GM18502 (cell line): ENCODE data around the gene ANKS3.

ENCODE experiments used
- ATAC-seq: cut with Tn5 transposase; IDR thresholded peaks from one replicate; pipeline ENCODE4 v1.9.1; 2021; ENCODE audit warnings: mild to moderate bottlenecking; ENCODE audit not compliant: unreplicated experiment, poor library complexity

ANKS3 gene

DNA sequence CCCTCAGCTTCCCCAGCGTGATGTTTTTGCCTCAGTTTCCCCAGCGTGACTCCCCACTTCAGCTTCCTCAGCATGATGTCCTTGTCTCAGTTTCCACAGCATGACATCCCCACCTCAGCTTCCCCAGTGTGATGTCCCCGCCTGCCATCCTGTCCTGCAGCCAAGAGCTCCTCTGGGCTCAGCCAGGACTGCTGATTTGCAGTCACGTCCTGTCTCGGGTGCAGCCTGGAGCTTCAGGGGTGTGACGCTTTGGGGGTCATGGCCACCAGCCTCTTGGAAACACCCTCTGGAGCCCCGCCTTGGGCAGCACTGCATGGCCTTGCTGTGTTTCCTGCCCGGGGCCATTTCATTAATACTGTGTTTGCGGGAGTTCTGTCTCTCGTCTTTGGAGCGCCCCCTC lies 57.2 kb downstream of the ANKS3 start:
- no peak for ATAC-seq

GRCh38 chr16:4675864-4676786 lies 57.9 kb downstream of the ANKS3 start:
- no peak for ATAC-seq

GRCh38 chr16:4674926-4675530 lies 59.0 kb downstream of the ANKS3 start:
- no peak for ATAC-seq

DNA sequence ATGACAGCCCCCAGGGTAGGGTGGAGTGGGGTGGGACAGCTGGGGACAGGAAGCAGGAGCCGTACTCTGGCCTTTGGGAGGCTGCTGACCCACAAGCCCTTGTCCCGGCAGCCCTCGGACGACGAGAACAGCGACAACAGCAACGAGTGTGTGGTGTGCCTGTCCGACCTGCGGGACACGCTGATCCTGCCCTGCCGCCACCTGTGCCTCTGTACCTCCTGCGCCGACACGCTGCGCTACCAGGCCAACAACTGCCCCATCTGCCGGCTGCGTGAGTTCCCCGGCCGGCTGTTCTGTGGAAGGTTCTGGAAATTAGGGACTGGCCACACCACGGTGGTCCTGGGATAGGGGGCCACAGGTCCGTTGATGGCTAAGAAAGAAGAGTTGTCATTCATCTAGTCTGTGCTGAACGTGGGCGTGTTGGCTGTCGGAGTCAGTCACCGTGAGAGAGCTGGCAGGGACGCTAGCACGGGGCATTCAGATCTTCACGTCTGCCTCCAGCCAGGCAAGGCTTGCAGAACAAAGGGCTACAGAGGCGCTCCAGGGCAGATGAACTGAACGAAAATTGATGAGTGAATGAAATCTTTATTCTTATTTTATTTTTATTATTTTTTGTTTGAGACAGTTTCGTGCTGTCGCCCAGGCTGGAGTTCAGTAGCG lies 60.6 kb downstream of the ANKS3 start:
- ATAC-seq, result no peak

GRCh38 chr16:4668313-4668960 lies 65.6 kb downstream of the ANKS3 start:
- ATAC-seq, result no peak

GRCh38 chr16:4667203-4667963 lies 66.7 kb downstream of the ANKS3 start:
- no peak for ATAC-seq

DNA sequence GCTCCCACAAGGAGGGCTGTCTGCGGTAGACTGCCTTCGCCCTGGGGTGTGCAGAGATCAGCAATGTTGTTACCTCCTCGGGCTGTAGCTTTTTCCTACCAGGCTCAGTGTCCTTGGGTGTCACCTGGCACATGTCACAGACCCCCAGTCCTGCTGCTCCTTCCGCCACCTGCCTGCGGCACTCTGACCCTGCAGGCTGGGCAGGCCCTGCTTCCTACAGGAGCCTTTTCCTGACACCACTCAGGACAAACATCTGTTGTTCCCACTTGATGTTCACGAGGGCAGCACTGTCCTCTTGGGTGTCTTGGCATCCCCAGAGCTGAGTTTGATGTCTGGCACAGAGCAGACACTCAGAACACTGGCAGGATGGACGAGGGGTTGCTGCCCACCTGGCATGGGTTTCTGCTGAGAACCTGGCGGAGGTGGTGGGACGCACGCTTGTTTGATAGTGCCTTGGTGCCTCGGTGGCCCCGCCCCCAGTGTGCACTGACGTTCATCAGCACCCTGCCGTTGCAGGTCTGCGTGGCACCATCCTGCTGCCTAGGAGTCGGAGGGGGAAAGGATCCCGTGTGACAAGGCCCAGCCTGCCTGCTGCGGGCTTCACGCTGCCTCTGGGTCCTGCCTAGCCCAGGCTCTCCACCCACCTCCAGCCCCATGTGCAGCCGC lies 67.4 kb downstream of the ANKS3 start:
- ATAC-seq, result no peak

- ATAC-seq, result peak; percentile 43
Observed at GRCh38 chr16:4664538-4665418, 69.3 kb downstream of the ANKS3 start.

DNA sequence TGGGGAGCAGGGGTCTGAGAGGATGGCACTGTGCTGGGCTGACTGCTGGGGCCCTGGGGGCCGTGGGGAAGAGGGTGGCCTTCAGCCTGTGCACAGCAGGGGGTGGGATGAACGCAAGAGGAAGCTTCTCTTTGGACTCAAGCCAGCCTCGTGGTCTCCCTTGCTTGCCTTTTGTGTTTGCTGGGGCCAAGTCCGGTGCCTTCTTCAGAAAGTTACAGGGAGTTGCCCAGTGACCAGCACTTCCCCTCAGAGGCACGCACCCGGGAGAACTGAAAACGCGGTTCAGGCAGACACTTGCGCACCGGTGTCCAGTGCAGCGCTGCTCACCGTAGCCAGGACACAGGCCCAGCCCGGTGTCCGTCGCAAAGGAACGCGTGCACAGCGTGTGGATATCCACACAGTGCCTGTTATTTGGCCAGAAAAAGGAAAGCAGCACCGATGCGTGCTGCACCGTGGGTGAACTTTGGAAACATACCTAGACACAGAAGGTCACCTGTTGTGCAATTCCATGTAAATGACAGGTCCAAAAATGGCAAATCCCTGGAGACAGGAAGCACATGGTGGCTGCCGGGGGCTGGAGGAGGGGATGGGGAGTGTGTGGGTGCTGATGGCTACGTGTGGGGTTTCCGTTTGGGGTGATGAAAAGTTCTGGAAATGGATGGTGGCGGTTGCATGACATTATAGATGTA lies 70.2 kb downstream of the ANKS3 start:
- no peak for ATAC-seq

DNA sequence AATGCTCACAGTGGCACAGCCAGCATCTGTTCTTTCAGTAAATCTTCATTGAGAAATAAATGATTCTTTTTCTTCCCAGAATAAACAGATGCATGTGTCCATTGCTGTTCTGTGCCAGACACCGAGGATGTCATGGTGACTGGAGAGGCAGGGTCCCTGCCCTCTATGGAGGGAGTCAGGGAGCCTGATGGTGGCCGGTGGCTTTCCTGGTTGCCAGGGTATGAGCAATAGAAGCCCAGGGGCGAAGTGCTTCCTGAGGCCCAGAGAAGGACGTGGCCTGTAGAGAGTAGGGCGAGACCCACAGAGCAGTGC lies 70.7 kb downstream of the ANKS3 start:
- no peak for ATAC-seq

DNA sequence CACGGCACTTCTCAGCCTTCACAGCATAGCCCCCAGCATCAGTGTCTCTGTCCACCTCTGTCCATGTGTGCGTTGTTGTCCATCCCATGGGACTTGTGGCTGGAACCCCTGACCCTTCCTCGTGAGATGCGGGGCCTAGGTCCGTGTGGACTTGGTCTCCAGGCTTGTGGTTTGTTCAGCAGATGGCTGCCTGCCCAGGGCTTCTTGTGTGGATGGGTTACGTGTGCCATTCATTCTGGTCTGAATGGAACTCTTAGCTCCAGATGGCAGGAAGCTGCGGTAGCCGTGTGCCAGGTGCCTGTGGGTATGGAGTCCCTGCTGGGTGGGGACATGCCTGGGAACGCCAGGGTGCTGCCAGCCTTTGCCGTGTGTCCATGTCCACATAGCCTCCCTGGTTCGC lies 72.4 kb downstream of the ANKS3 start:
- ATAC-seq, result no peak

DNA sequence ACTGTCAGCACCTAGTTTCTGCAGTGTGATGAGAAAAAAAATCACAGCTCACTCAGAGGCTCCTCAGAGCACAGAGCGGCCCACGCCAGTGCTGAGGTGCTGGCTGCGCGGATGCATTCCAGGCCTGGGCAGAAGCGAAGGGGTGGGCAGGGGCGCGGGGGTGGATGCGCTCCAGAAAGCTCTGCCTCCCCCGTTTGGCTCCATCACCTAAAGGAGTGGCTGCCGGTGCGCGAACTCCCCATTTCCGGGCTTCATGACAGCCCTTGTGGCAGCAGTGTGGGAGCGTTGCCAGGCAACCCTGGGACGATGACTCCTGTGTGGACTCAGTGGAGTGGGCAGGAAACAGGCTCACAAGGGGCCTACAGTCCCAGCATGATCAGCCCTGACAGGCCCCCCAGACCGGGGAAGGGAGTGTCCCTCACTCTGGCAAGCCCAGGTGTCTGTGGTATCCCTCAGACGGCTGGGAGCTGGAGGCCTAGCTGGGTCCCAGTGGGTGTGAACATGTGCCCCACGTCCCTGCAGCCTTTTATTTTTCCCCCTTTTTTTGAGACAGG lies 73.5 kb downstream of the ANKS3 start:
- ATAC-seq, result peak; percentile 61

GRCh38 chr16:4659363-4660353 lies 74.4 kb downstream of the ANKS3 start:
- no peak for ATAC-seq

- ATAC-seq, result no peak
Observed at GRCh38 chr16:4656695-4657686, 77.1 kb downstream of the ANKS3 start.

DNA sequence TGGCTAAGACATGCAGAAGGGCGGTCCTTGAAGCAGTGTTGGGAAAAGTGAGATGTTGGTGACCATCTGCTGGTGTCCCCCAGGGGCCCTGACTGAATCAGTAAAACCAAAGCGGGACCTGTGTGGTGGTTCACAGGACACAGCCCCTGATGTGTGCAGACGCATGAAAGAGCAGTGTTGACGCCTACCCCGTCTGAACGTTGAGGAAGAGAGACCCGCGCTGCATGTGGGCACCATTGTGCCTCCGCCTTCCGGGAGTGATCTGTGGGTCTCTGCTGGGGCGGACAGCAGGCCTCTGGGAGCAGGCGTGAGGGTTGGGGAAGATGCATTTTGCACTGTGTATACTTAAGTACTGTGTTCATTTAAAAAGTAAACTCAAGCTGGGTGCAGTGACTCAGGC lies 77.8 kb downstream of the ANKS3 start:
- ATAC-seq, result no peak

DNA sequence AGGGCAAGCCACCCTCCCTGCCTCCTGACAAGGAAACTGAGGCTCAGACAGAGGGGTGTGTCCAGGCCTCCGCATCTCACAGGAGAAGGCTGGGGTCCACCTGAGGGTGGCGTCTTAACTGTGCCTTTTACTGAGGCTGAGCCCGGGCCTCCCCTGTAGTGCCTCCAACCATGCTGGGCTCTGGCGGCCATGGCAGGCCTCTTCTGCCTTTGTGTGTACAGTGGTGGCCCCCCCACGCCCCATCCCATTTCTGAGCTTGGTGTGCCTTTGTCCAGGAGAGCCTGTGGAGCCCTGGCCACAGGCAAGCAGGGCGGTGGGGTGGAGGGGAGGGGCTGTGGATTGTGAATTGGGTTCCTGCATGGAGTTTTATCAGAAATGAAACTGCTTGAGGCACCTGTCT lies 78.3 kb downstream of the ANKS3 start:
- no peak for ATAC-seq
